GM12891 (cell line): ENCODE results near the gene SMAD7.

Experiments
- POLR2A ChIP-seq: IDR thresholded peaks from 2 replicates; pipeline ENCODE4 v1.6.1; 2011; ENCODE audit warnings: low read depth, low read length, control low read depth
- POLR2AphosphoS5 ChIP-seq: IDR thresholded peaks from 2 replicates; pipeline ENCODE4 v1.6.1; 2011; ENCODE audit warnings: low read depth, low read length, control low read depth

DNA sequence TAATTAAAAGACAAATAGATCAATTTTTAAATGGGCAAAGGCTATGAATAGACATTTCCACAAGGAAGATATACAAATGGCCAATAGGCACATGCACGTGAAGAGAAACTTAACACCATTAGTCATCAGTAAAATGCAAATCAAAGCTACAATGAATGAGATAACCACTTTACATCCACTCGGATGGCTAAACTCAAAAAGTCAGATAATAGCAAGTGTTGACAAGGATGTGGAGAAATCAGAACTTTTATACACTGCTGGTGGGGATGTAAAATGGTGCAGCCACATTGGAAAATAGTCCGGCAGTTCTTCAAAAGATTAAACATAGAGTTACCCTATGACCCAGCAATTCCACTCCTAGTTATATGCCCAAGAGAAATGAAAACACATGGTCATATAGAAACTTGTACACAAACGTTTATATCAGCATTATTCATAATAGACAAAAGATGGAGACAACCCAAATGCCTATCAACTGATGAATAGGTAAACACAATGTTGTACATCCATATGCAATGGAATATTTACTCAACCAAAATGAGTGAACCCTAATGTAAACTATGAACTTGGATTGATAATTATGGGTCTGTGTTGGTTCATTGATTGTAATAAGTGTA, 51.1 kb downstream of the SMAD7 start:
- TF ChIP-seq POLR2AphosphoS5 (no peak), POLR2A (no peak)
